Suppressor macrophage (primary cell): Measurements from ENCODE around the gene PLCXD1.
"Not testable (repeated sequence)": the region's sequence is repeated elsewhere in the genome, so short reads cannot be mapped to it uniquely, and the experiment has no call there.

Source experiments
- DNase-seq, 4 experiments: peaks; one replicate each; pipeline ENCODE4 v3.0.0-alpha.2; 2020 to 2022

Gene PLCXD1

GRCh38 chrX:264006-264405, 17.2 kb upstream of the PLCXD1 start:
- not testable (repeated sequence) for DNase-seq

- DNase-seq = peak in 2 of 4 experiments; percentile 34 to 48
These were observed 16.3 kb upstream of the PLCXD1 start for GRCh38 chrX:264634-265455.

GRCh38 chrX:265502-265901, 15.7 kb upstream of the PLCXD1 start:
- no peak for DNase-seq

- no peak for DNase-seq
These were observed 13.4 kb upstream of the PLCXD1 start for GRCh38 chrX:267771-268261.

GRCh38 chrX:270848-271367, 10.3 kb upstream of the PLCXD1 start:
- no peak for DNase-seq

- DNase-seq = peak; percentile 85 to 93 (median 90)
These were observed 6.2 kb upstream of the PLCXD1 start for GRCh38 chrX:274904-275475.

GRCh38 chrX:275476-275966, 5.7 kb upstream of the PLCXD1 start:
- DNase-seq = peak in 3 of 4 experiments; percentile 13 to 50 (median 27)

- peak; percentile 74 to 91 (median 82) for DNase-seq
These were observed 5.1 kb upstream of the PLCXD1 start for GRCh38 chrX:275967-276580.

GRCh38 chrX:276581-277201, 4.5 kb upstream of the PLCXD1 start:
- DNase-seq = peak; percentile 36 to 71 (median 51)

- DNase-seq = not testable (repeated sequence)
These were observed 1.2 kb upstream of the PLCXD1 start for GRCh38 chrX:279757-280604.

GRCh38 chrX:280722-281121, 459 bp upstream of the PLCXD1 start:
- not testable (repeated sequence) for DNase-seq

- DNase-seq = not testable (repeated sequence)
These were observed 960 bp downstream of the PLCXD1 start for GRCh38 chrX:282000-282681.

- peak; percentile 85 to 91 (median 90) for DNase-seq
These were observed 2.1 kb downstream of the PLCXD1 start for GRCh38 chrX:283115-283845.

- no peak for DNase-seq
These were observed 4.0 kb downstream of the PLCXD1 start for GRCh38 chrX:285076-285677.

GRCh38 chrX:287670-288069, 6.5 kb downstream of the PLCXD1 start:
- no peak for DNase-seq

- no peak for DNase-seq
These were observed 7.4 kb downstream of the PLCXD1 start for GRCh38 chrX:288561-288991.

GRCh38 chrX:290476-291166, 9.4 kb downstream of the PLCXD1 start:
- no peak for DNase-seq

GRCh38 chrX:291411-291901, 10.3 kb downstream of the PLCXD1 start:
- DNase-seq = no peak
